ENCODE measurements around the gene STARD8. TPM values are rescaled to one million over a fixed set of nuclear protein-coding genes. Genes with fewer than 3 reads are reported as not detected.

STARD8 gene
- total and polyA plus RNA-seq, 2 donors (not counting 3 experiments of a cell fraction or from before 2014, with no cell fraction given) = 6.8 to 14.8 TPM

GRCh38 chrX:68690936-68691501 lies 43.6 kb downstream of the STARD8 start:
- no peak for FAIRE-seq
- Histone ChIP-seq H2AFZ (ENCODE audit: low read depth, low read length) (no peak overlapping the region), H3K27me3 (ENCODE audit: control insufficient read depth in 2 of 2, insufficient read depth in 2 of 2, low read length in 2 of 2) (no peaks in the 10 kb centered on the region), H3K27ac (ENCODE audit: insufficient read depth, low read depth, low read length) (no peak overlapping the region), H3K79me2 (ENCODE audit: control insufficient read depth, insufficient read depth, low read length) (peaks cover 17% of the 10 kb centered on the region), H3K9ac (replicated peaks; ENCODE audit: extremely low read depth, insufficient read depth, low read length) (no peak overlapping the region), H3K9me1 (replicated peaks; ENCODE audit: control insufficient read depth, extremely low read depth, insufficient read depth, low read length) (no peaks in the 10 kb centered on the region), H3K36me3 (ENCODE audit: control insufficient read depth in 2 of 2, extremely low read depth in 1 of 2, insufficient read depth in 2 of 2, low read length in 2 of 2) (no peaks in the 10 kb centered on the region), H4K20me1 (replicated peaks; ENCODE audit: control insufficient read depth, extremely low read depth, insufficient read depth, low read length) (no peaks in the 10 kb centered on the region), H3K4me1 (ENCODE audit: control insufficient read depth, extremely low read depth, insufficient read depth, low read length) (peaks cover 40% of the 10 kb centered on the region), H3K4me2 (ENCODE audit: insufficient read depth, low read length) (no peak overlapping the region), H3K4me3 (replicated peaks in 1 of 3; ENCODE audit: insufficient read depth in 1 of 3, low read depth in 1 of 3, low read length in 3 of 3) (no peak overlapping the region), H3K9me3 (replicated peaks; ENCODE audit: control insufficient read depth, insufficient read depth, low read length) (no peaks in the 10 kb centered on the region)
- dilution Hi-C loops (cut with MboI; ENCODE audit: extremely low pct_ligation_motif_present, low sequenced_read_pairs) (no loop called here), intact Hi-C loops (cut with micrococcal nuclease) (loop anchor here (5.0 kb wide), 1 partner anchor 44 kb away; the partner anchor contains the start of gene STARD8)
- no peak for DNase-seq (ENCODE audit: low read depth, low spot score)
- ChIA-PET CTCF (no interaction called here), POLR2A (no interaction called here)
- TF ChIP-seq GATA2 (IDR thresholded peaks at IDR 0.05; ENCODE audit: insufficient read depth, insufficient read length, low read depth, low read length) (no peak), FOS (IDR thresholded peaks at IDR 0.05; ENCODE audit: borderline replicate concordance, insufficient read depth, low read length) (no peak), EZH2 (IDR thresholded peaks at IDR 0.05; ENCODE audit: borderline replicate concordance, low read depth, low read length, severe bottlenecking) (no peak), MYC (IDR thresholded peaks at IDR 0.05; ENCODE audit: low read depth, low read length) (no peak), JUN (IDR thresholded peaks at IDR 0.05; ENCODE audit: borderline replicate concordance, insufficient read depth, insufficient read length, low read depth) (no peak), MAX (IDR thresholded peaks at IDR 0.05; ENCODE audit: insufficient read depth, insufficient read length) (no peak), POLR2AphosphoS5 (IDR thresholded peaks at IDR 0.05; ENCODE audit: insufficient read depth, low read depth, low read length) (no peak), POLR2A (IDR thresholded peaks at IDR 0.05; ENCODE audit: low read depth, low read length) (no peak)
- TF ChIP-seq, protein P1, sequence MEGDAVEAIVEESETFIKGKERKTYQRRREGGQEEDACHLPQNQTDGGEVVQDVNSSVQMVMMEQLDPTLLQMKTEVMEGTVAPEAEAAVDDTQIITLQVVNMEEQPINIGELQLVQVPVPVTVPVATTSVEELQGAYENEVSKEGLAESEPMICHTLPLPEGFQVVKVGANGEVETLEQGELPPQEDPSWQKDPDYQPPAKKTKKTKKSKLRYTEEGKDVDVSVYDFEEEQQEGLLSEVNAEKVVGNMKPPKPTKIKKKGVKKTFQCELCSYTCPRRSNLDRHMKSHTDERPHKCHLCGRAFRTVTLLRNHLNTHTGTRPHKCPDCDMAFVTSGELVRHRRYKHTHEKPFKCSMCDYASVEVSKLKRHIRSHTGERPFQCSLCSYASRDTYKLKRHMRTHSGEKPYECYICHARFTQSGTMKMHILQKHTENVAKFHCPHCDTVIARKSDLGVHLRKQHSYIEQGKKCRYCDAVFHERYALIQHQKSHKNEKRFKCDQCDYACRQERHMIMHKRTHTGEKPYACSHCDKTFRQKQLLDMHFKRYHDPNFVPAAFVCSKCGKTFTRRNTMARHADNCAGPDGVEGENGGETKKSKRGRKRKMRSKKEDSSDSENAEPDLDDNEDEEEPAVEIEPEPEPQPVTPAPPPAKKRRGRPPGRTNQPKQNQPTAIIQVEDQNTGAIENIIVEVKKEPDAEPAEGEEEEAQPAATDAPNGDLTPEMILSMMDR (IDR thresholded peaks at IDR 0.05; ENCODE audit: extremely low read depth in 1 of 2, insufficient read depth in 1 of 2, low read depth in 1 of 2, low read length in 2 of 2) = no peak
- BruUV-seq (replicated peaks) = no TSS peak
